GM19324 (cell line): Measurements from ENCODE around the gene RNF225.
"Not testable (repeated sequence)": the region's sequence is repeated elsewhere in the genome, so short reads cannot be mapped to it uniquely, and the experiment has no call there.

Source experiments
- ATAC-seq: cut with Tn5 transposase; IDR thresholded peaks from one replicate; pipeline ENCODE4 v1.9.1; 2021; ENCODE audit warnings: mild to moderate bottlenecking, moderate library complexity; ENCODE audit not compliant: unreplicated experiment, low FRiP score

RNF225 gene

GRCh38 chr19:58386576-58387337, 8.7 kb upstream of the RNF225 start, which contains the start of gene RPS5:
Gene RPS5, plus strand, starts transcription at chr19:58387269. Its CDS starts 869 bp downstream, at chr19:58388138.
- peak; percentile 91 for ATAC-seq

GRCh38 chr19:58387338-58388174, 7.9 kb upstream of the RNF225 start:
- ATAC-seq = no peak

- ATAC-seq = no peak
Observed at GRCh38 chr19:58388175-58388526, 7.3 kb upstream of the RNF225 start.

- ATAC-seq = no peak
Observed at GRCh38 chr19:58392945-58393724, 2.3 kb upstream of the RNF225 start.

GRCh38 chr19:58393725-58394033, 1.8 kb upstream of the RNF225 start:
- no peak for ATAC-seq

- ATAC-seq = no peak
Observed at GRCh38 chr19:58394821-58395219, 636 bp upstream of the RNF225 start.

DNA sequence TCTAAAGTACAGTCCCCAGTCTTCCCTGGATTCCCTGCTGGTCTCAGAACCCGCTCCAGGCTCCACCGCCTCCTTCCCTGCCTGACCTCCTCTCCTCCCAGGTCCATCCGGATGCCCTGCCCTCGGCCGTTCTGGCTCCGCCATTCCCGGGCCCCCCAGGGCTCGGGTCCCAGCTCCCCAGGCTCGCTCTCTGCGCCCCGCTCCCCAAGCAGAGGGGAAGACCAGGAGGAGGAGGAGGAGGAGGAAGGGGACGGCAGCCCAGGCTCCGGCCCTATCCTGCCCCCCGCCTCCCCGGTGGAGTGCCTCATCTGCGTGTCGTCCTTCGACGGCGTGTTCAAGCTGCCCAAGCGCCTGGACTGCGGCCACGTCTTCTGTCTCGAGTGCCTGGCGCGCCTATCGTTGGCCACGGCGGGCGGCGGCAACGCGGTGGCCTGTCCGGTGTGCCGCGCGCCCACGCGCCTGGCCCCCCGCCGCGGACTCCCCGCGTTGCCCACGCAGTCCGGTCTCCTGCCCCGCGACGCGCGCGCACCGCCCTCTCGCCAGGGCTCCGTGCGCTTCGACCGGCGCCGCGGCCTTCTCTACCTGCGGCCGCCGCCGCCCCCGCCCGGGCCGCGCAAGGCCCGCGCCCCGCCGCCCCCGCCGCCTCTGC, 647 bp downstream of the RNF225 start:
- no peak for ATAC-seq

- ATAC-seq = no peak
Observed at GRCh38 chr19:58396691-58397532, 1.5 kb downstream of the RNF225 start.

GRCh38 chr19:58397533-58398037, 2.1 kb downstream of the RNF225 start:
- ATAC-seq = no peak

GRCh38 chr19:58398087-58398486, 2.6 kb downstream of the RNF225 start:
- no peak for ATAC-seq

- ATAC-seq = no peak
Observed at GRCh38 chr19:58398545-58398944, 3.1 kb downstream of the RNF225 start.

- ATAC-seq = no peak
Observed at GRCh38 chr19:58399903-58400302, 4.4 kb downstream of the RNF225 start.

GRCh38 chr19:58400316-58400915, 5.0 kb downstream of the RNF225 start:
- no peak for ATAC-seq

GRCh38 chr19:58400916-58401839, 5.7 kb downstream of the RNF225 start:
- peak; percentile 98 for ATAC-seq

DNA sequence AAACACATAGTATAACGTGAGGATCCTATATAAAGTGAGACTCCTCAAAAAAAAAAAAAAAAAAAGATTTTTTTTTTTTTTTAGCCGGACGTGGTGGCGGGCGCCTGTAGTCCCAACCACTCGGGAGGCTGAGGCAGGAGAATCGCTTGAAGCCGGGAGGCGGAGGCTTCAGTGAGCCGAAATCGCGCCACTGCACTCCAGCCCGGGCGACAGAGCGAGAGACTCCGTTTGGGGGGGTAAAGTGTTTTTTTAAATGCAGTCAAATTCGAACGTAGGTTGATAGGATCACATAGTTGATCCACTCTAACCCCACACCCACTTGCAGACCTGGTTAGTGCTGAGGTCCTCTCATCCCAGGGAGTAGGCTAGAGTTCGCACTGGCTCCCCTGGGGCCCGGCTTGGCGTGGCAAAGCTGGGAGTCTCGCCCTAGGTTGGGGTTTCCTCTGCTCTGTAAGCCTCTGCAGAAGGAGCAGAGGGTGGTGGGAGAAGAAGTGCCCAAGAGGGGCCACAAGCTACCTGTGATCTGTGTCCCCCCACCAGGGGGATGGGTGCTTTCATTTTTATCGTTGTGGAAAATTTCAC, 6.5 kb downstream of the RNF225 start:
- no peak for ATAC-seq

DNA sequence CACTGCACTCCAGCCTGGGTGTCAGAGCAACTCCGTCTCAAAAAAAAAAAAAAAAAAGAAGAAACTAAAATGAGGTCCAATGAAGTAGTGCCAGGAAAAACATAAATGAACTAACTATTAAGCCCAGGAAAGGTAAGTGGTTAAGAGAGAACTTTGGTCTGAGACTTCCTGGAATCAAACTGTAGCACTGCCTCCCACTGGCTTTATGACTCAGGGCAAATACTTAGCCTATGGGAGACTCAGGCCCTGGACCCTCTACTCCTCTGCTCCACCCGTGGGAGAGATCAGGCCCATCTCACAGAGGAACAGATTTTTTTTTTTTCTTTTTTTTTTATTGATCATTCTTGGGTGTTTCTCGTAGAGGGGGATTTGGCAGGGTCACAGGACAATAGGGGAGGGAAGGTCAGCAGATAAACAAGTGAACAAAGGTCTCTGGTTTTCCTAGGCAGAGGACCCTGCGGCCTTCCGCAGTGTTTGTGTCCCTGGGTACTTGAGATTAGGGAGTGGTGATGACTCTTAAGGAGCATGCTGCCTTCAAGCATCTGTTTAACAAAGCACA, 8.5 kb downstream of the RNF225 start:
- not testable (repeated sequence) for ATAC-seq
